ENCODE measurements around the gene CCDC69.

The CCDC69 gene

GRCh38 chr5:151134228-151134627, 89.7 kb downstream of the CCDC69 start:
- no peak overlapping the region for H3K4me3 ChIP-seq (replicated peaks; ENCODE audit: low read depth, low read length)
- TF ChIP-seq CTCF (IDR thresholded peaks at IDR 0.05; ENCODE audit: low read depth, low read length, missing control alignments) = no peak
- no peak for DNase-seq (ENCODE audit: extremely low read depth, low read depth)

- no peak for DNase-seq (ENCODE audit: extremely low read depth, low read depth)
- no peak for TF ChIP-seq CTCF (IDR thresholded peaks at IDR 0.05; ENCODE audit: low read depth, low read length, missing control alignments)
- no peak overlapping the region for H3K4me3 ChIP-seq (replicated peaks; ENCODE audit: low read depth, low read length)
These were observed 90.9 kb downstream of the CCDC69 start for GRCh38 chr5:151132963-151133362.

All from HFF-Myc (cell line).